ENCODE data around the gene NKX1-1.

- TF ChIP-seq TAF1 (IDR thresholded peaks at IDR 0.05; ENCODE audit: low read depth, low read length), result no peak
- no peak for TF ChIP-seq POLR2A (IDR thresholded peaks at IDR 0.05; ENCODE audit: low read depth, low read length)
- no peak for TF ChIP-seq POLR2AphosphoS5 (IDR thresholded peaks at IDR 0.05; ENCODE audit: low read depth, low read length)
- TF ChIP-seq POU2F2 (IDR thresholded peaks at IDR 0.05; ENCODE audit: low read depth, low read length), result no peak
- no peak for TF ChIP-seq PAX5 (IDR thresholded peaks at IDR 0.05; ENCODE audit: insufficient read depth, low read length, severe bottlenecking)
- TF ChIP-seq SPI1 (IDR thresholded peaks at IDR 0.05; ENCODE audit: low read depth, low read length), result no peak
Observed at GRCh38 chr4:1364748-1365147, 41.5 kb downstream of the NKX1-1 start.

Data from GM12891 (cell line).